BJ (cell line): ENCODE results near the gene SORCS2. TPM values are rescaled to one million over a fixed set of nuclear protein-coding genes. Genes with fewer than 3 reads are reported as not detected.

Experiments
- CTCF ChIA-PET: fragments of 350-600 bp; formaldehyde crosslinking; extraction: SDS; loops from one replicate; lab custom pipeline; 2021; ENCODE audit warnings: antibody characterized with exemption, inconsistent platforms; lab: Yijun Ruan, JAX
- POLR2A ChIA-PET: fragments of 300-600 bp; sonication (Branson Sonifier 250); formaldehyde crosslinking; extraction: SDS; loops from one replicate; lab custom pipeline; 2021; ENCODE audit warnings: antibody characterized with exemption; lab: Charles Lee
- DNase-seq: peaks from one replicate; pipeline ENCODE4 v3.0.0-alpha.2; 2011; ENCODE audit warnings: low read depth
- H3K27me3 ChIP-seq: 2 replicates; pipeline ENCODE4 v1.6.0; 2011; ENCODE audit warnings: low read length; ENCODE audit not compliant: control insufficient read depth, insufficient read depth
- H3K36me3 ChIP-seq: 2 replicates; pipeline ENCODE4 v1.5.1; 2011; ENCODE audit warnings: low read length; ENCODE audit not compliant: control insufficient read depth, insufficient read depth
- H3K4me3 ChIP-seq: 2 replicates; pipeline ENCODE4 v1.5.1; 2011; ENCODE audit warnings: low read depth, mild to moderate bottlenecking, control low read depth, low read length
- polyA plus RNA-seq: library from polyadenylated mRNA; depleted of rRNA; stranded (reverse); fragments of >200 nt; gene quantifications from 2 replicates; pipeline ENCODE4 v1.2.3, GENCODE V29; 2011
- TF ChIP-seq, protein P1 (sequence below): IDR thresholded peaks from 2 replicates; pipeline ENCODE4 v1.5.1; 2011; ENCODE audit warnings: low read depth, mild to moderate bottlenecking, control low read depth, inconsistent platforms, low read length, moderate library complexity; ENCODE audit not compliant: insufficient read depth

The SORCS2 gene
- polyA plus RNA-seq, 1 experiment: 0.63 TPM

- Histone ChIP-seq H3K27me3 (no peaks in the 10 kb centered on the region; the same call in 1 of the 2 replicates), H3K36me3 (no peaks in the 10 kb centered on the region), H3K4me3 (no peak overlapping the region)
- POLR2A ChIA-PET: no interaction called here
- TF ChIP-seq, protein P1, sequence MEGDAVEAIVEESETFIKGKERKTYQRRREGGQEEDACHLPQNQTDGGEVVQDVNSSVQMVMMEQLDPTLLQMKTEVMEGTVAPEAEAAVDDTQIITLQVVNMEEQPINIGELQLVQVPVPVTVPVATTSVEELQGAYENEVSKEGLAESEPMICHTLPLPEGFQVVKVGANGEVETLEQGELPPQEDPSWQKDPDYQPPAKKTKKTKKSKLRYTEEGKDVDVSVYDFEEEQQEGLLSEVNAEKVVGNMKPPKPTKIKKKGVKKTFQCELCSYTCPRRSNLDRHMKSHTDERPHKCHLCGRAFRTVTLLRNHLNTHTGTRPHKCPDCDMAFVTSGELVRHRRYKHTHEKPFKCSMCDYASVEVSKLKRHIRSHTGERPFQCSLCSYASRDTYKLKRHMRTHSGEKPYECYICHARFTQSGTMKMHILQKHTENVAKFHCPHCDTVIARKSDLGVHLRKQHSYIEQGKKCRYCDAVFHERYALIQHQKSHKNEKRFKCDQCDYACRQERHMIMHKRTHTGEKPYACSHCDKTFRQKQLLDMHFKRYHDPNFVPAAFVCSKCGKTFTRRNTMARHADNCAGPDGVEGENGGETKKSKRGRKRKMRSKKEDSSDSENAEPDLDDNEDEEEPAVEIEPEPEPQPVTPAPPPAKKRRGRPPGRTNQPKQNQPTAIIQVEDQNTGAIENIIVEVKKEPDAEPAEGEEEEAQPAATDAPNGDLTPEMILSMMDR: no peak
- CTCF ChIA-PET: no interaction called here
- DNase-seq: no peak
Measured at GRCh38 chr4:7342223-7343080, 150.1 kb downstream of the SORCS2 start.

- TF ChIP-seq, protein P1: no peak
- CTCF ChIA-PET: interaction anchor here (0.7 kb wide), 1 partner anchor 306 kb away, joined by 3 read pairs; no protein-coding TSS in a partner anchor
- DNase-seq: no peak
- H3K36me3 ChIP-seq: no peaks in the 10 kb centered on the region
- no peak overlapping the region for H3K4me3 ChIP-seq
- H3K27me3 ChIP-seq: no peaks in the 10 kb centered on the region; the same call in 1 of the 2 replicates
- POLR2A ChIA-PET: no interaction called here
Measured at GRCh38 chr4:7343081-7343655, 150.8 kb downstream of the SORCS2 start.

DNA sequence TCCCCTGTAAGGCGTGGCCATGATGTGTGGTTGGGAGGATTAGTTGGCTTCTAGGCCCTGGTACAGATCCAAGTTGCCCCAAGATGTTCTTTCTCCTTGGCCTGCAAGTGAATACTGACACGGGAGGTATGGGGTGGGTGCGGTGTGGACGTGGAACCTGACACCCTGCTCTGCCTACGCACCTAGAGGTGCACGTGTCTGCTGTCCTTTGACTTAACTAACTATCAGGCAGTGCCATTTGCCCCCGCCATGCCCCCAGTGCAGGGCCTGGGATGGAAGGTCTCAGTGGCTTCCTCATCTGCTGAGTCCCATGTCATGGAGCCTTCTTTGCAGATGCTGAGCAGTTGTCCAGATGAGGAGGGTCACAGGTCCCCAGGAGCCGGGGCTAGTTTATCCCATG, 151.6 kb downstream of the SORCS2 start:
- no peaks in the 10 kb centered on the region; the same call in 1 of the 2 replicates for H3K27me3 ChIP-seq
- ChIA-PET POLR2A (no interaction called here), CTCF (no interaction called here)
- TF ChIP-seq, protein P1: no peak
- H3K4me3 ChIP-seq: no peak overlapping the region
- no peaks in the 10 kb centered on the region for H3K36me3 ChIP-seq
- no peak for DNase-seq

GRCh38 chr4:7344636-7345155, 152.4 kb downstream of the SORCS2 start:
- ChIA-PET POLR2A (no interaction called here), CTCF (interaction anchor here (2.0 kb wide), 1 partner anchor 9 kb away, joined by 11 read pairs; no protein-coding TSS in a partner anchor)
- TF ChIP-seq, protein P1: no peak
- Histone ChIP-seq H3K4me3 (no peak overlapping the region), H3K27me3 (no peaks in the 10 kb centered on the region; the same call in none of the 2 replicates), H3K36me3 (no peaks in the 10 kb centered on the region)
- no peak for DNase-seq

- Histone ChIP-seq H3K27me3 (peaks cover 3% of the 10 kb centered on the region), H3K36me3 (no peaks in the 10 kb centered on the region), H3K4me3 (no peak overlapping the region)
- ChIA-PET POLR2A (no interaction called here), CTCF (interaction anchor here (1.2 kb wide), 1 partner anchor 13 kb away, joined by 3 read pairs; no protein-coding TSS in a partner anchor)
- DNase-seq: no peak
- TF ChIP-seq, protein P1: no peak
Measured at GRCh38 chr4:7347981-7348380, 155.6 kb downstream of the SORCS2 start.
